ENCODE data around the gene PDE2A.

DNA sequence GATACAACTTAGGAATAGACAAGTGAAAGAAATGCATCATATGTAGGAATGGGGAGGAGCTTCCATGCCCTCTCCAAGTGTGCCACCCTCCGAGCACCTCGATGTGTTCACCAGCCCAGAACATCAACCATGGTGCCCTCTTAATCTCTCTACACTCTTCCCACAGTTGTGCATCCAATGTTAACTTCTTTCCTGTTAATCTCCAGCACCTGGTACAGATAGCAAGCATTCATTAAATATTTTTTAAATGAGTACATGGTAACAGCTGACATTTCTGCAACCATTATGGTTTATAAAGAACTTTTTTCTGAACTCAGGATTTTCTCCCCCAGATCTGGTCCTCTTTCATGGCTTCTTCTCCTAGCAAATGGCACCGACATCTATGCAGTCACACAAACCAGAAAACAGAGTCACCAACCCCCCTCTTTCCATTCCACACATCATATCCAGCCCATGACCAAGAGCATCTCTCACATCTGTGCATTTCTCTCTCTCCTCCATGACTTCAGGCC lies 121.8 kb downstream of the PDE2A start:
- TF ChIP-seq POLR2AphosphoS5 (IDR thresholded peaks at IDR 0.05; ENCODE audit: borderline replicate concordance, low read depth, low read length), result no peak
- TF ChIP-seq EZH2 (IDR thresholded peaks at IDR 0.05), result no peak
